Measurements from ENCODE around the gene BUB1B. TPM values are rescaled to one million over a fixed set of nuclear protein-coding genes. Genes with fewer than 3 reads are reported as not detected.

Gene BUB1B
- polyA plus RNA-seq, 1 of the 3 experiments (the other 2 are of a cell fraction): 12.6 TPM

- Histone ChIP-seq H3K36me3 (replicated peaks in 1 of 2; ENCODE audit: control insufficient read depth in 1 of 2, insufficient read depth in 2 of 2, low read length in 1 of 2) (no peaks in the 10 kb centered on the region), H3K27me3 (ENCODE audit: insufficient read depth) (peaks cover 5% of the 10 kb centered on the region; the same call in 1 of the 2 replicates), H4K20me1 (ENCODE audit: insufficient read depth) (peaks cover 5% of the 10 kb centered on the region; the same call in 1 of the 2 replicates), H3F3A (replicated peaks; ENCODE audit: insufficient read depth) (peaks cover 4% of the 10 kb centered on the region), H3K4me1 (ENCODE audit: control insufficient read depth in 1 of 2, insufficient read depth in 2 of 2, low read depth in 1 of 2, low read length in 1 of 2) (peaks cover 5 to 24% of the 10 kb centered on the region in 2 experiments; a peak in 2 of 4 replicates), H3K79me2 (ENCODE audit: insufficient read depth) (no peaks in the 10 kb centered on the region), H3K9me3 (no peaks in the 10 kb centered on the region), H2AFZ (ENCODE audit: low read depth) (no peak overlapping the region), H3K4me3 (ENCODE audit: low read depth in 2 of 2, low read length in 1 of 2) (no peak overlapping the region; a peak in 1 of 4 replicates), H3K4me2 (peak overlapping the region; percentile 80), H3K9ac (no peak overlapping the region), H3K9me2 (no peaks in the 10 kb centered on the region), H3K27ac (ENCODE audit: low read depth in 2 of 2, low read length in 1 of 2) (no peak overlapping the region)
- ChIA-PET CTCF (interaction anchor here (0.9 to 34.5 kb wide), 15 partner anchors 8 to 194 kb away, joined by 3 to 720 read pairs (median 4); partner anchors contain the start of genes ANKRD63 and PLCB2), POLR2A (interaction anchor here (0.8 to 1.8 kb wide), 4 partner anchors 8 to 166 kb away, joined by 3 to 5 read pairs (median 4); no protein-coding TSS in a partner anchor)
- no peak for DNase-seq
- 92% methylated on average over 13 of the region's 19 CpGs for WGBS (ENCODE audit: low lambda C conversion rate)
- TF ChIP-seq MAX (IDR thresholded peaks at IDR 0.05; ENCODE audit: low read depth): no peak
- no peak for TF ChIP-seq POLR2AphosphoS5 (IDR thresholded peaks at IDR 0.05; ENCODE audit: low read depth, low read length)
- TF ChIP-seq CHD2 (IDR thresholded peaks at IDR 0.05; ENCODE audit: low read length, partially characterized antibody): no peak
- no peak for TF ChIP-seq MXI1 (IDR thresholded peaks at IDR 0.05; ENCODE audit: low read depth, low read length)
- TF ChIP-seq RFX5 (IDR thresholded peaks at IDR 0.05; ENCODE audit: low read length): no peak
- no peak for TF ChIP-seq IRF3 (IDR thresholded peaks at IDR 0.05; ENCODE audit: low read depth, low read length)
- no peak for TF ChIP-seq MEF2A (IDR thresholded peaks at IDR 0.05; ENCODE audit: borderline replicate concordance, low read depth)
- no peak for TF ChIP-seq SMC3 (IDR thresholded peaks at IDR 0.05; ENCODE audit: low read depth, low read length)
- no peak for TF ChIP-seq GATA2 (CRISPR knock-in tag; IDR thresholded peaks at IDR 0.05)
- TF ChIP-seq EZH2phosphoT487 (IDR thresholded peaks at IDR 0.05; ENCODE audit: borderline replicate concordance, low read depth): no peak
- TF ChIP-seq TCF12 (IDR thresholded peaks at IDR 0.05): no peak
- no peak for TF ChIP-seq FOXJ3 (CRISPR knock-in tag; IDR thresholded peaks at IDR 0.05)
- no peak for TF ChIP-seq USF2 (IDR thresholded peaks at IDR 0.05; ENCODE audit: borderline replicate concordance, low read depth, low read length)
- TF ChIP-seq SIN3A (IDR thresholded peaks at IDR 0.05; ENCODE audit: borderline replicate concordance, low read depth, low read length): no peak
- no peak for TF ChIP-seq REST (IDR thresholded peaks at IDR 0.05; ENCODE audit: low read depth, low read length)
These were observed 79.1 kb downstream of the BUB1B start for GRCh38 chr15:40239693-40240618.
